Measurements from ENCODE around the gene SOWAHB.

Gene SOWAHB, protein sequence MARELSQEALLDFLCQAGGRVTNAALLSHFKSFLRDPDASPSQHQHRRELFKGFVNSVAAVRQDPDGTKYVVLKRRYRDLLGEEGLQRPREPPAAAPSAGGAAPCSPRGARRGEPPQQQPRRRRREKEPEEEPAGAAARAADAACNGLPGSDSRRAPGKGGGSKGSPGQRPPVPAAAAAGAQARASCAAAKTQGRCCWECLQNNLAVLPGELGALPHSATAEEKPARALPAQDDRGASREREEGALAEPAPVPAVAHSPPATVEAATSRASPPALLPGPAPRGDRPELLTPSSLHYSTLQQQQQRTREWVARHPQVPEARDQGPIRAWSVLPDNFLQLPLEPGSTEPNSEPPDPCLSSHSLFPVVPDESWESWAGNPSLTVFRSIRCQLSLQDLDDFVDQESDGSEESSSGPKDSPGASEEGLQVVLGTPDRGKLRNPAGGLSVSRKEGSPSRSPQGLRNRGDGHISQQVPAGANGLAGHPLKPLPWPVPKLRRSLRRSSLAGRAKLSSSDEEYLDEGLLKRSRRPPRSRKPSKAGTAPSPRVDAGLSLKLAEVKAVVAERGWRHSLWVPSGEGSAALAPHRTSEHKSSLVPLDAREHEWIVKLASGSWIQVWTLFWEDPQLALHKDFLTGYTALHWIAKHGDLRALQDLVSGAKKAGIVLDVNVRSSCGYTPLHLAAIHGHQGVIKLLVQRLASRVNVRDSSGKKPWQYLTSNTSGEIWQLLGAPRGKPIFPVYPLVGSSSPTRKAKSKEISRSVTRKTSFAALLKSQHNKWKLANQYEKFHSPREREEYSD

DNA sequence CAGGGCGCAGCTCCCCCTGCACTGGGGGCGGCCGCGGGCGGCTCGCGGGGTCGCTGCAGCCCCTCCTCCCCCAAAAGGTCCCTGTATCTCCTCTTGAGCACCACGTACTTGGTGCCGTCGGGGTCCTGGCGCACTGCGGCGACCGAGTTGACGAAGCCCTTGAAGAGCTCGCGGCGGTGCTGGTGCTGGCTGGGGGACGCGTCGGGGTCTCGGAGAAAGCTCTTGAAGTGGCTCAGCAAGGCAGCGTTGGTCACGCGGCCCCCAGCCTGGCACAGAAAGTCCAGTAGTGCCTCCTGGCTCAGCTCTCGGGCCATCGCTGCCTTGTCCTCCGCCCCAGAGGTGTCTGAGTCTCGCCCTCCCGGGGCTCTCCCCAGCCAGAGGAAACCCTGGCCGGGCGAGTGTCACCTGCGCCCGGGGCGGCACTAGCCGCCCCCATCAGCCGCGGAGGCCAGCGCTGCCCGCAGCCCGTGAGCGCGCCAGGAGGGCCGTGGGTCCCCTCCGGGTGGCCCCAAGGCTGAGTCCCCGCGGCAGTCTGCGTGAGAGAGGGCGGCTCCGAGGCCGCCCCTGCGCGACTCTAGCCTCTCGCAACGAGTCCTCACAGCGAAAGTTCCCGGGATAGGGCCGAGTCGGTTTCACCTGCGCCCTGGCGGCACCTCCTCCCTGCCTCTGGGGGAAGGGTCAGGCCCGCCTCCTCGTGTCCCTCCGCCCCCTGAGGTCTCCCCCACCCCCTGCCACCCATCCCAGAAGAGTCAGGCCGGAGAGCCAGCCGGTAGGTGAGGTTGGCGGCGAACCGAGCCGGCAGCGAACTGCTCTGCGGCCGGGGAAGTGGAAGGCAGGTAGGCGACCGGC lies at the start of gene SOWAHB:
Gene SOWAHB (minus strand): TSS at position 609 of the 849 bp plus-strand sequence. CDS start 295 bp downstream, at position 314.
- peaks cover 9% of the 10 kb centered on the region for H3K4me1 Mint-ChIP-seq
- H3K36me3 Mint-ChIP-seq: no peaks in the 10 kb centered on the region
- H3K4me3 Mint-ChIP-seq: peak within 1 kb of the TSS; percentile 51
- H3K27ac Mint-ChIP-seq: no peak within 1 kb of the TSS
- DNase-seq (ENCODE audit: low spot score in 2 of 2) (peak in 1 of 2 donors; percentile 56), ATAC-seq (peak; percentile 70)
- H3K9me3 Mint-ChIP-seq: no peaks in the 10 kb centered on the region

DNA sequence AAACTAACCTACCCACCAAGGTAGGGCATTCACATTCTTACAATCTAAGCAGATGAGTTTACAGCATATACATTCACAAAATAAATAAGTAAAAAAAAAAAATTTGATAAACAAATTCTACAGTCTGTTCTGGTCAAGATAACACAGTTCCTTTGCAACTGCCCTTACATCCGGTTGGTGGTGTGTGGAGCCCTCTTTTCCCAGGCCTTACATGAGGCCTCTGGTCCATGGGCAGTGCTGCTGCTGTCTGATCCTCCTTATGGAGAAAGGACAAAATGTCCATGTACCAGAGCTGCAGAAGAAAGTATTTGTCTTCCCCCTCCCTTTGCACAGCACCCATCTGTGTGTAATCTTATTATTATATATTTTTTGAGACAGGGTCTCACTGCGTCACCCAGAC lies 49.4 kb upstream of the SOWAHB start:
- peak overlapping the region; percentile 87 for H3K4me3 Mint-ChIP-seq

DNA sequence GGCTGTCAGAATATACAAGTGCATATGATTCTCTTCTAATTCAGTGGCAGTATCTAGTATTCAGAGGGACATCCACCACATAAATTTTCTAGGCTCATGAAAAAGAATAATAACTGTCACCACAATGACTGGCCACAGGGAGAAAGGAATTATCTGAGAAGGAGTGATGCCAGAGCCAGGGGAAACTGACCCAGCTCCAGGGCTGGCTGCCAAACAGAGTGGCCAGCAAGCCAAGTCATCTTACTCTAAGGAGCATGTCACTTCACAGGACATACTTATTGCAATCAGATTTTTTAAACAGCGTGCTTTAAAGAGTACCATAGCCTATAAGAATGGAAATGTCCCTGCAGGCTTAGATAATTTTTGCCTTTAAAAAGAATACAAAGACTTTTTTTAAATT lies 45.8 kb upstream of the SOWAHB start:
- H3K36me3 Mint-ChIP-seq: no peaks in the 10 kb centered on the region
- H3K4me3 Mint-ChIP-seq: no peak overlapping the region
- DNase-seq (ENCODE audit: low spot score in 2 of 2): no peak
- H3K4me1 Mint-ChIP-seq: peaks cover 7% of the 10 kb centered on the region
- peaks cover 5% of the 10 kb centered on the region for H3K9me3 Mint-ChIP-seq
- no peak overlapping the region for H3K27ac Mint-ChIP-seq
- ATAC-seq: no peak

More for the DNA sequence above, 49.4 kb upstream of the SOWAHB start:
- ATAC-seq (no peak), DNase-seq (ENCODE audit: low spot score in 2 of 2) (no peak)
- H3K9me3 Mint-ChIP-seq: no peaks in the 10 kb centered on the region
- H3K27ac Mint-ChIP-seq: no peak overlapping the region
- H3K36me3 Mint-ChIP-seq: peaks cover 7% of the 10 kb centered on the region
- H3K4me1 Mint-ChIP-seq: peaks cover 19% of the 10 kb centered on the region

DNA sequence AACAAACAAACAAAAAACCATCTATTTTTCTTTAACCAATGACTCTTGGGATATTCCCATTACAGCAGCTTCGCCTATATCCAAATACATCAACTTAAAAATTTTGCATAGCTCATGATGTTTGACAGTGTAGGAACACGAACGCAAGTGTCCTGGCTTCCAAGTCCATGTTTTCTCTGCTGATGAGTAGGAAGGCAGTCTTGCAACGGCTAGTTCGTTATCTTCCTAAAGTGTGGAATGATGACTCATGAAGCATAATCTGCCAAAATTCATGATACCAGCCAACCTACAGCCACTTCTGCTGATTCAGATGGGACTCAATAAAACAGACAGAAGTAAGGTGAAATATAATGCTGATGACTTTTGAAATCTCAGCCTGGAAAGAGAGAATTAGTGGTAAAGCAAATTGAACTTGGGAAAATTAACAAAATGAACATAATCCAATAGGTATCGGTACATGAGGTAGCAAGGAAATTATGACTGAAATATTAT lies 45.2 kb upstream of the SOWAHB start:
- Mint-ChIP-seq H3K4me3 (no peak overlapping the region), H3K36me3 (no peaks in the 10 kb centered on the region), H3K27ac (no peak overlapping the region), H3K4me1 (peaks cover 1% of the 10 kb centered on the region), H3K9me3 (peaks cover 5% of the 10 kb centered on the region)
- ATAC-seq: no peak
- no peak for DNase-seq (ENCODE audit: low spot score in 2 of 2)

DNA sequence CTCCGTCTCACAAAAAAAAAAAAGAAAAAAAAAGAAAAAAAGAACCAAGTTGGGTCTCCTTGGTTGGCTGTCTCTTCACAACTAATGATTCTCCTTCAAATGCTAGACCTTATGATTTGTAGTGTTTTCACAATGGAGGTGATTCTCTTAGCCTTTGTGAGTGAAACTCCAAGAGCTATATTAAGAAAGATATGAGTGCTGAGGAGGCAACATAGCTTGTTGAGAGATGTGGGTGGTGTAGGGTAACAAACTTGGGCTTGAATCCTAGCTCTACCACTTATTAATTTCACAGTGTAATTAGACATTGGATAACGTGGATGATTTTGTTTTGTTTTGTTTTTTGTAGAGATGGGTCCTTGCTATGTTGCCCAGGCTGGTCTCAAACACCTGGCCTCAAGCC lies 41.2 kb upstream of the SOWAHB start:
- DNase-seq (ENCODE audit: low spot score in 2 of 2): no peak
- H3K4me1 Mint-ChIP-seq: no peaks in the 10 kb centered on the region
- H3K27ac Mint-ChIP-seq: no peak overlapping the region
- no peak for ATAC-seq
- H3K4me3 Mint-ChIP-seq: no peak overlapping the region
- no peaks in the 10 kb centered on the region for H3K36me3 Mint-ChIP-seq
- peaks cover 5% of the 10 kb centered on the region for H3K9me3 Mint-ChIP-seq

DNA sequence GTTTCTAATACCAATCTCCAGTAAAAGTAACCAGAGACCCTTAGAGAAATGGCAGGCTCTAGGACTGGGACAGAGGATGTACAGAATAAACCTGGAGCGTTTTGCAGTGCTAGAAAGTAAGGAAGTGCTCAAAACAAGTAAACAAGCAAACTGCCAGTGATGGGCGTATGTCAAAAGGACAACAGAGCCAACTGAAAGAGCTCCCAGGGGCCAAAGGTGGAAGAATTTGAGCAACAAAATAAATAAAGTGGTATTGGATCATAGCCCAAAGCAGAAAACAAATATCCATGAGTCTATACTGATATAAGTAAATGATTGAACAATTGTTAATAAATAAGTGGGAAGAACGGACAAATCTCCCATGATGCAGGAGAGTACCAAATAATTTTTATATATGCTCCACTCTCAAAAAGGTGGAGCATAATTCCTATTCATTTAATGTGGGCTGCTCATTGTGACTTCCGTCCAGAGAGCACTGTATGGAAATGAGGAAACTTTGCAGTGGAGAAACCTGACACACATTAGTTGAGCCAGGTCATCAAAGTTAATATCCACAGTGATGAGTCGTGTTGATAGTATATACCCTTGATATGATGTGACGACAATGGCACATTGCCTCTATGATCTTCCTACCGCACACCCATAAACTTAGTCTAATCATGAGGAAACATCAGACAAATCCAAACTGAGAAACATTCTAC lies 33.8 kb upstream of the SOWAHB start:
- no peak for ATAC-seq

DNA sequence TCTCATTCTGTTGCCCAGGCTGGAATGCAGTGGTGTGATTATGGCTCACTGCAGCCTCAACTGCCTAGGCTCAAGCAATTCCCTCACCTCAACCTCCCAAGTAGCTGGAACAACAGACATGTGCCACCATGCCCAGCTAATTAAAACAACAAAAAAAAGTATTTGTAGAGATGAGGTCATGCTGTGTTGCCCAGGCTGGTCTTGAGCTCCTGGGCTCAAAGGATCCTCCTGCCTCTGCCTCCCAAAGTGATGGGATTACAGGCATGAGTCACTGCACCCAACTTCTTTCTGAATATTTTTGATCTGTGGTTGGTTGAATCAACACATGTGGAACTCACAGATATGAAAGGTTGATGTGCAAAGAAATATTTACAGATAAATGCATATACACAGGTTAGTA lies 33.1 kb upstream of the SOWAHB start:
- DNase-seq (ENCODE audit: low spot score in 2 of 2) (no peak), ATAC-seq (no peak)
- H3K27ac Mint-ChIP-seq: no peak overlapping the region
- no peaks in the 10 kb centered on the region for H3K36me3 Mint-ChIP-seq
- H3K4me1 Mint-ChIP-seq: no peaks in the 10 kb centered on the region
- H3K4me3 Mint-ChIP-seq: no peak overlapping the region
- H3K9me3 Mint-ChIP-seq: no peaks in the 10 kb centered on the region

More for the DNA sequence above, 33.8 kb upstream of the SOWAHB start:
- no peak overlapping the region for H3K27ac Mint-ChIP-seq
- no peaks in the 10 kb centered on the region for H3K36me3 Mint-ChIP-seq
- no peaks in the 10 kb centered on the region for H3K4me1 Mint-ChIP-seq
- no peak for DNase-seq (ENCODE audit: low spot score in 2 of 2)
- no peaks in the 10 kb centered on the region for H3K9me3 Mint-ChIP-seq
- H3K4me3 Mint-ChIP-seq: no peak overlapping the region

DNA sequence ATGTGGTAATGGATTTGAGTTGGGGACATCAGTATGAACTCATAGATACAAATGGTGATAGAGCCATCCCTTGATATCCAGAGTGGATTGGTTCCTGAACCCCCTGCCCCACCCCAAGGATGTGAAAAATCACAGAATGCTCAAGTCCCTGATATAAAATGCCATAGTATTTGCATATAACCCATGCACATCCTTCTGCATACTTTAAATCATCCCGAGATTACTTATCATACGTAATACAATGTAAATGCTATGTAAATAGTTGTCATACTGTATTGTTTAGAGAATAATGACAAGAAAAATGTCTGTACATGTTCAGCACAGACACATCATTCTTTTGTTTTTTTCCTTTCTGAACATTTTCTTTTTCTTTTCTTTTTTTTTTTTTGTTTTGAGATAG lies 32.7 kb upstream of the SOWAHB start:
- ATAC-seq (no peak), DNase-seq (ENCODE audit: low spot score in 2 of 2) (no peak)
- no peaks in the 10 kb centered on the region for H3K36me3 Mint-ChIP-seq
- no peak overlapping the region for H3K27ac Mint-ChIP-seq
- no peak overlapping the region for H3K4me3 Mint-ChIP-seq
- H3K4me1 Mint-ChIP-seq: no peaks in the 10 kb centered on the region
- H3K9me3 Mint-ChIP-seq: no peaks in the 10 kb centered on the region

DNA sequence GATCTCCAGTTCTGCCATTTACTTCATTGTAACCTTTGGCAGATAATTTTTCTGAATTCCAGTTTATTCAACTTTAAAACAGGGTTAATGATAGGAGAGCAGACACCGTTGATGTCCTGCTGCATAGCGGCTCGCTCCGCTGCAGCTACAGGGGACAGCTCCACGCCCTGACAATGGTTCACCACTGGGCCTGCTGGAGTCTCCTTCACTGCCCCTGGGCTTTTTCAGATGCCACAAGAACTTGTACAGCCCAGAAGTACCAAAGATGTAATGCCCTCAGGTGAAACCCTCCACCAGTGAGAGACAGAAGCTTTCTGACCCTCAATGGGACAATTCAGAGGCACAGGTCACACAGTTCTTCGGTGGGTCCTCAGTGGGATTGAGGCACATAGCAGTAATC lies 28.9 kb upstream of the SOWAHB start:
- Mint-ChIP-seq H3K36me3 (no peaks in the 10 kb centered on the region), H3K4me1 (no peaks in the 10 kb centered on the region), H3K4me3 (no peak overlapping the region), H3K9me3 (no peaks in the 10 kb centered on the region), H3K27ac (no peak overlapping the region)
- no peak for ATAC-seq
- DNase-seq (ENCODE audit: low spot score in 2 of 2): no peak

DNA sequence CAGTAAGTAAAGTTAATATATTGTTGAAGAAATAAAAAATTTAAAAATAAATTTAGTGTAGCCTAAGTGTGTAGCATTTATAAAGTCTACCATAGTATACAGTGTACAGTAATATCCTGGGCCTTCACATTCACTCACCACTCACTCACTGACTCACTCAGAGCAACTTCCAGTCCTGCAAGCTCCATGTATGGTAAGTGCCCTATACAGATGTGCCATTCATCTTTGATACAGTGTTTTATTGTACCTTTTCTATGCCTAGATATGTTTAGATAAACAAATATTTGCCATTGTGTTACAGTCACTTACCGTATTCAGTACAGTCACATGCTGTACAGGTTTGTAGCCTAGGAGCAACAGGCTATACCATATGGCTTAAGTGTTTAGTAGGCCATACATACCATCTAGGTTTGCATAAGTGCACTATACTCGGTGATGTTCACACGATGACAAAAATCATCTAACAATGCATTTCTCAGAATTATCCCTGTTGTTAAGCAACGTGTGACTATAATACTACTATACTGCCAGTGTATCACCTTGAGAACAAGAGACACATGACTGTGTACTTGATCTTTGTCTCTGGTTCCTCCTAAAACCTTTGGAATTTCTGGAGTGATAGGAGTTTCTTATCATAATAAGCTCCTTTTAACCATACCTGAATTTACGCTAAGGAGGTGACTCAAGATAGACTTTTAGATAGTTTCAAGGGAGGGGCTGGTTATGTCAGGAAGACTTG lies 25.8 kb upstream of the SOWAHB start:
- Mint-ChIP-seq H3K36me3 (no peaks in the 10 kb centered on the region), H3K4me1 (no peaks in the 10 kb centered on the region), H3K27ac (no peak overlapping the region), H3K9me3 (no peaks in the 10 kb centered on the region), H3K4me3 (no peak overlapping the region)
- no peak for DNase-seq (ENCODE audit: low spot score in 2 of 2)
- no peak for ATAC-seq

DNA sequence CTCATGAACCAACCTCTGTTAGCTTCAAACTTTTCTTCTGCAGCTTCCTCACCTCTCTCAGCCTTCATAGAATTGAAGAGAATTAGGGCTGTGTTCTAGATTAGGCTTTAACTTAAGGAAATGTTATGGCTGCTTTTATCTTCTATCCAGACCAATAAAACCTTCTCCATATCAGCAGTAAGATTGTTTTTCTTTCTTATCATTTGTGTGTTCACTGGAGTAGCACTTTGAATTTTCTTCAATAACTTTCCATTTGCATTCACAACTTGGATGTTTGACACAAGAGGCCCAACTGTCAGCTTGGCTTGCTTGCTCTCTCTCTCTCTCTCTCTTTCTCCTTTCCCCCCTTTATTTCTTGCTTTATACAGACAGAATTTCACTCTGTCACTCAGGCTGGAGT lies 22.8 kb upstream of the SOWAHB start:
- ATAC-seq: no peak
- H3K4me1 Mint-ChIP-seq: no peaks in the 10 kb centered on the region
- no peaks in the 10 kb centered on the region for H3K36me3 Mint-ChIP-seq
- no peak overlapping the region for H3K27ac Mint-ChIP-seq
- H3K4me3 Mint-ChIP-seq: no peak overlapping the region
- DNase-seq (ENCODE audit: low spot score in 2 of 2): no peak
- H3K9me3 Mint-ChIP-seq: no peaks in the 10 kb centered on the region

DNA sequence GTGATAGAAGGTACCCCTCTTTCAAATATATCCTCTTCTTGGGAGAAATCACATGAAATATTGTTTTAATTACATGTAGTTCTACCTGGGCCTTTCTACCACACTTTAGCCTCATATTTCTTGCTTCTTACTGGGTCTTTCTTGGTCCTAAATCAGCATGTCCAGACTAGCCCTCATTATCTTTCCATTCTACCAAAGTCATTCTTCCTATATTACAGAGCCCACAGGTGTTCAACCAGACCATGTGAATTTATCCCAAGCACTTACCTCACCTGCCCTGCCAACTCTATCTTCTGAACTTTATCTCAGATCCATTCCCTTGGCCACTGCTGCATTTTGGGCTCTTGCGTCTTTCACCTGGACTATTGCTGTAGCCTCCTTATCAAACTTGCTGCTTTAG lies 11.8 kb upstream of the SOWAHB start:
- no peak overlapping the region for H3K27ac Mint-ChIP-seq
- DNase-seq (ENCODE audit: low spot score in 2 of 2): no peak
- no peaks in the 10 kb centered on the region for H3K36me3 Mint-ChIP-seq
- H3K4me3 Mint-ChIP-seq: no peak overlapping the region
- no peaks in the 10 kb centered on the region for H3K4me1 Mint-ChIP-seq
- ATAC-seq: no peak
- no peaks in the 10 kb centered on the region for H3K9me3 Mint-ChIP-seq

DNA sequence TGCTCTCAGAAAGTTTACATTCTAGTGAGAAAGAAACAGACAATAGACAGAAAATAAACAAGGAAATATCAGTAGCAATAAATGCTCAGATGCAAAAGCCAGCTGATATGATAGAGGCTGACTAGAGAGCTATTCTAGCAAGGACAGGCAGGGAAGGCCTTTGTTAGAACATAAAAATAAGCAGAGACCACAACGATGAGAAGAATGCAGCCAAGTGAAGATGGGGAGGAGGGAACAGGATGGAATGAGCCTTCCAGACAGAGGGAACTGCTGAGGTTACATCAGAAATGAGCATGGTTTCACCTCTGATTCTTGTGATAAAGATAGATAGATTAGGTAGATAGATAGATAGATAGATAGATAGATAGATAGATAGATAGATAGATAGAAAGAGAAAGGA lies 7.6 kb upstream of the SOWAHB start:
- Mint-ChIP-seq H3K9me3 (no peaks in the 10 kb centered on the region), H3K27ac (no peak overlapping the region), H3K36me3 (no peaks in the 10 kb centered on the region), H3K4me3 (no peak overlapping the region), H3K4me1 (no peaks in the 10 kb centered on the region)
- ATAC-seq (no peak), DNase-seq (ENCODE audit: low spot score in 2 of 2) (no peak)

DNA sequence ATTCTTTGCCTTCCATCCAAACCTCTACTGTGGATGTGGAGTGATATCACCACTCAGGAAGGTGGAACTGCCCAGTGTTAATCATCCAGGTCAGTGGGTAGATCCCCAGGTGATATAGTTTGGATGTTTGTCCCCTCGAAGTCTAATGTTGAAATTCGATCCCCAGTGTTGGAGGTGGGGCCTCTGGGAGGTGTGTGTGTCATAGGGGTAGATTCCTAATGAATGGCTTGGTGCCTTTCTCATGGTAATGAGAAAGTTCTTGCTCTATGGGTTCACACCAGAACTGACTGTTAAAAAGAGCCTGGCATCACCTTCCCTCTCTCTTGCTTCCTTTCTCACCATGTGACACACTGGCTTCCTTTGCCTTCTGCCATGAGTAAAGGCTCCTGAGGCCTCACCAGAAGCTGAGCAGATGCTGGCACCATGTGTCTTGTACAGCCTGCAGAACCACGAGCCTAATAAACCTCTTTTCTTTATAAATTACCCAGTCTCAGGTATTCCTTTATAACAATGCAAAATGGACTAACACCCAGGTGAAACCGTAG lies 6.8 kb upstream of the SOWAHB start:
- ATAC-seq (no peak), DNase-seq (ENCODE audit: low spot score in 2 of 2) (no peak)
- H3K9me3 Mint-ChIP-seq: no peaks in the 10 kb centered on the region
- no peaks in the 10 kb centered on the region for H3K4me1 Mint-ChIP-seq
- no peaks in the 10 kb centered on the region for H3K36me3 Mint-ChIP-seq
- no peak overlapping the region for H3K27ac Mint-ChIP-seq
- no peak overlapping the region for H3K4me3 Mint-ChIP-seq
